Measurements from ENCODE around the gene TPCN2.
"Not testable (repeated sequence)": the region's sequence is repeated elsewhere in the genome, so short reads cannot be mapped to it uniquely, and the experiment has no call there.

Gene TPCN2

GRCh38 chr11:69144316-69145049 is 95.8 kb downstream of the TPCN2 start:
- DNase-seq (ENCODE audit: low read depth in 2 of 2, low spot score in 1 of 2) = no peak

GRCh38 chr11:69145050-69145380 is 96.3 kb downstream of the TPCN2 start:
- no peak for DNase-seq (ENCODE audit: low read depth in 2 of 2, low spot score in 1 of 2)

- DNase-seq (ENCODE audit: low read depth in 2 of 2, low spot score in 1 of 2) = no peak
Observed at GRCh38 chr11:69148377-69148762, 99.6 kb downstream of the TPCN2 start.

- DNase-seq (ENCODE audit: low read depth in 2 of 2, low spot score in 1 of 2) = no peak
Observed at GRCh38 chr11:69148806-69149205, 100.1 kb downstream of the TPCN2 start.

- DNase-seq (ENCODE audit: low read depth in 2 of 2, low spot score in 1 of 2) = not testable (repeated sequence)
Observed at GRCh38 chr11:69149338-69150045, 100.8 kb downstream of the TPCN2 start.

GRCh38 chr11:69150175-69150574 is 101.4 kb downstream of the TPCN2 start:
- DNase-seq (ENCODE audit: low read depth in 2 of 2, low spot score in 1 of 2) = no peak

- no peak for DNase-seq (ENCODE audit: low read depth in 2 of 2, low spot score in 1 of 2)
Observed at GRCh38 chr11:69151836-69152235, 103.1 kb downstream of the TPCN2 start.

GRCh38 chr11:69152733-69153421 is 104.1 kb downstream of the TPCN2 start:
- DNase-seq (ENCODE audit: low read depth in 2 of 2, low spot score in 1 of 2) = no peak

GRCh38 chr11:69153661-69154060 is 104.9 kb downstream of the TPCN2 start:
- no peak for DNase-seq (ENCODE audit: low read depth in 2 of 2, low spot score in 1 of 2)

GRCh38 chr11:69154211-69154913 is 105.6 kb downstream of the TPCN2 start:
- no peak for DNase-seq (ENCODE audit: low read depth in 2 of 2, low spot score in 1 of 2)

GRCh38 chr11:69154938-69155301 is 106.2 kb downstream of the TPCN2 start:
- DNase-seq (ENCODE audit: low read depth in 2 of 2, low spot score in 1 of 2) = no peak

GRCh38 chr11:69155302-69156234 is 106.8 kb downstream of the TPCN2 start, which contains the start of gene SMIM38:
Gene SMIM38, plus strand, starts transcription at chr11:69155935. Its CDS starts 1,912 bp downstream, at chr11:69157847.
- no peak for DNase-seq (ENCODE audit: low read depth in 2 of 2, low spot score in 1 of 2)

GRCh38 chr11:69156235-69156639 is 107.5 kb downstream of the TPCN2 start:
- DNase-seq (ENCODE audit: low read depth in 2 of 2, low spot score in 1 of 2) = no peak

- DNase-seq (ENCODE audit: low read depth in 2 of 2, low spot score in 1 of 2) = no peak
Observed at GRCh38 chr11:69156673-69157155, 108.0 kb downstream of the TPCN2 start.

- DNase-seq (ENCODE audit: low read depth in 2 of 2, low spot score in 1 of 2) = no peak
Observed at GRCh38 chr11:69157156-69157821, 108.6 kb downstream of the TPCN2 start.

GRCh38 chr11:69157822-69158231 is 109.1 kb downstream of the TPCN2 start:
- DNase-seq (ENCODE audit: low read depth in 2 of 2, low spot score in 1 of 2) = no peak

GRCh38 chr11:69158301-69159149 is 109.8 kb downstream of the TPCN2 start:
- DNase-seq (ENCODE audit: low read depth in 2 of 2, low spot score in 1 of 2) = no peak

- no peak for DNase-seq (ENCODE audit: low read depth in 2 of 2, low spot score in 1 of 2)
Observed at GRCh38 chr11:69159150-69159852, 110.6 kb downstream of the TPCN2 start.
